ENCODE results near the gene SRMS.

DNA sequence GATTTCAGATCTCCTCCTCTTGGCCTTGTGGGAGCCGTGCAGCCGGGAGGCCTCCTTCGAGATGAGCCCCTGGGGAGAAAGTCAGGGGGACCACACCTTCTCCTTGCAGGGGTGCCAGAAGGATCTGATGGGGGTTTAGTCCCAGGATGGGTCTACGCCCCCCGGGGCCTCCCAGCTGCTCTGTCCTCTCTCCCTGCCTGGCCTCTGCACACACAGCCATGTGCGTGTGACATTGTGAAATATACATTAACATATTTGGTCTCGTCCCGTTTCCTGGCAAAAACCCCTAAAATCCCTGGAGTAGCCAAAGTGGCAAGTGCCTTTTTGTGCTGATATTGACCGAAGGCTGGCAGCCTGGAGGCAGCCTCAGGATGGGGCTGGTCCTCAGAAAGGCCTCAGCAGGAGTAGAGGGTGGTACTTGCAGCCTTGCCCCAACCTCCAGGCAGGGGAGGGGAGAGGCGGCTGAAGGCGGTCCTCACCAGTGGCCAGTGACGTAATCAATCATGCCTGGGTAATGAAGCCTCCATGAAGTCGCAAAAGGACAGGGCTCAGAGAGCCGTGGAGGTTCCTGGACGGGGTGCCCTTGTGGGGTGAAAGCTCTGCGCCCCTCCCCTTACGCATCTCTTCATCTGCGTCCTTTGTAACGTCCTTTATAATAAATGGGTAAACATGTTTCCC, 31.6 kb upstream of the SRMS start:
- TF ChIP-seq, protein P1, sequence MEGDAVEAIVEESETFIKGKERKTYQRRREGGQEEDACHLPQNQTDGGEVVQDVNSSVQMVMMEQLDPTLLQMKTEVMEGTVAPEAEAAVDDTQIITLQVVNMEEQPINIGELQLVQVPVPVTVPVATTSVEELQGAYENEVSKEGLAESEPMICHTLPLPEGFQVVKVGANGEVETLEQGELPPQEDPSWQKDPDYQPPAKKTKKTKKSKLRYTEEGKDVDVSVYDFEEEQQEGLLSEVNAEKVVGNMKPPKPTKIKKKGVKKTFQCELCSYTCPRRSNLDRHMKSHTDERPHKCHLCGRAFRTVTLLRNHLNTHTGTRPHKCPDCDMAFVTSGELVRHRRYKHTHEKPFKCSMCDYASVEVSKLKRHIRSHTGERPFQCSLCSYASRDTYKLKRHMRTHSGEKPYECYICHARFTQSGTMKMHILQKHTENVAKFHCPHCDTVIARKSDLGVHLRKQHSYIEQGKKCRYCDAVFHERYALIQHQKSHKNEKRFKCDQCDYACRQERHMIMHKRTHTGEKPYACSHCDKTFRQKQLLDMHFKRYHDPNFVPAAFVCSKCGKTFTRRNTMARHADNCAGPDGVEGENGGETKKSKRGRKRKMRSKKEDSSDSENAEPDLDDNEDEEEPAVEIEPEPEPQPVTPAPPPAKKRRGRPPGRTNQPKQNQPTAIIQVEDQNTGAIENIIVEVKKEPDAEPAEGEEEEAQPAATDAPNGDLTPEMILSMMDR (IDR thresholded peaks at IDR 0.05 in 8 of 11, conservative IDR thresholded peaks at IDR 0.05 in 3 of 11) = no peak
- TF ChIP-seq POLR2A (IDR thresholded peaks at IDR 0.05) = no peak

Measured in spleen (tissue), 7 donors.